Astrocyte (in vitro differentiated cells and primary cell): ENCODE measurements around the gene SPOCK2. TPM values are rescaled to one million over a fixed set of nuclear protein-coding genes. Genes with fewer than 3 reads are reported as not detected.

Source experiments
- DNase-seq: peaks from one replicate; pipeline ENCODE4 v3.0.0-alpha.2; 2010; ENCODE audit warnings: low read depth
- FAIRE-seq: peaks from 2 replicates; lab custom pipeline; 2011; peaks lifted over from hg19 to GRCh38; lab: Jason Lieb, UNC
- H2AFZ ChIP-seq: 2 replicates; pipeline ENCODE4 v1.6.0; 2012; ENCODE audit warnings: low read depth, low read length, inconsistent platforms
- H3K27ac ChIP-seq: 2 replicates; pipeline ENCODE4 v1.5.1; 2011; ENCODE audit warnings: low read depth, low read length, inconsistent platforms
- H3K27me3 ChIP-seq: 2 replicates; pipeline ENCODE4 v1.6.0; 2011; ENCODE audit warnings: low read length, inconsistent platforms; ENCODE audit not compliant: insufficient read depth
- H3K36me3 ChIP-seq: 2 replicates; pipeline ENCODE4 v1.5.1; 2011; ENCODE audit warnings: low read length, inconsistent platforms; ENCODE audit not compliant: insufficient read depth
- H3K4me1 ChIP-seq: 2 replicates; pipeline ENCODE4 v1.5.1; 2011; ENCODE audit warnings: low read length, inconsistent platforms; ENCODE audit not compliant: insufficient read depth
- H3K4me2 ChIP-seq: 2 replicates; pipeline ENCODE4 v1.6.0; 2012; ENCODE audit warnings: low read length, inconsistent platforms
- H3K4me3 ChIP-seq: 2 replicates; pipeline ENCODE4 v1.5.1; 2011; ENCODE audit warnings: low read depth, mild to moderate bottlenecking, low read length, inconsistent platforms; ENCODE audit not compliant: insufficient read depth
- H3K79me2 ChIP-seq: 2 replicates; pipeline ENCODE4 v1.6.0; 2012; ENCODE audit warnings: mild to moderate bottlenecking, low read length, inconsistent platforms; ENCODE audit not compliant: insufficient read depth
- H3K9ac ChIP-seq: 2 replicates; pipeline ENCODE4 v1.6.0; 2012; ENCODE audit warnings: mild to moderate bottlenecking, low read length, inconsistent platforms
- H3K9me3 ChIP-seq: 2 replicates; pipeline ENCODE4 v1.5.1; 2012; ENCODE audit warnings: low read depth, mild to moderate bottlenecking, low read length, inconsistent platforms; ENCODE audit not compliant: insufficient read depth
- H4K20me1 ChIP-seq: 2 replicates; pipeline ENCODE4 v1.6.0; 2012; ENCODE audit warnings: low read length, inconsistent platforms; ENCODE audit not compliant: insufficient read depth
- H3K27ac Mint-ChIP-seq: one replicate; pipeline ENCODE4 v1.8.0; 2021; ENCODE audit warnings: mild to moderate bottlenecking, mixed read lengths; ENCODE audit not compliant: unreplicated experiment
- H3K27me3 Mint-ChIP-seq: one replicate; pipeline ENCODE4 v1.8.0; 2021; ENCODE audit warnings: low read depth, mixed read lengths; ENCODE audit not compliant: unreplicated experiment
- H3K36me3 Mint-ChIP-seq: one replicate; pipeline ENCODE4 v1.8.0; 2021; ENCODE audit warnings: low read depth, mixed read lengths; ENCODE audit not compliant: unreplicated experiment
- H3K4me1 Mint-ChIP-seq: one replicate; pipeline ENCODE4 v1.8.0; 2021; ENCODE audit warnings: low read depth, mixed read lengths; ENCODE audit not compliant: unreplicated experiment
- H3K4me3 Mint-ChIP-seq: one replicate; pipeline ENCODE4 v1.8.0; 2021; ENCODE audit warnings: mild to moderate bottlenecking, moderate library complexity, mixed read lengths; ENCODE audit not compliant: unreplicated experiment
- H3K9me3 Mint-ChIP-seq: one replicate; pipeline ENCODE4 v1.8.0; 2021; ENCODE audit warnings: mild to moderate bottlenecking, mixed read lengths; ENCODE audit not compliant: unreplicated experiment
- EZH2 ChIP-seq: IDR thresholded peaks from 2 replicates; pipeline ENCODE4 v1.6.1; 2012; ENCODE audit warnings: mild to moderate bottlenecking, low read length, inconsistent platforms; ENCODE audit not compliant: insufficient read depth
- total RNA-seq: library from RNA; stranded (reverse); gene quantifications from 2 replicates; pipeline ENCODE4 v1.2.1, GENCODE V29; 2021
- TF ChIP-seq, protein P1 (sequence below): IDR thresholded peaks from 2 replicates; pipeline ENCODE4 v1.5.1; 2011; ENCODE audit warnings: low read depth, mild to moderate bottlenecking, inconsistent platforms, low read length, moderate library complexity; ENCODE audit not compliant: insufficient read depth

SPOCK2 gene
- total RNA-seq, 1 donor from 2014 or later: 0.89 TPM

GRCh38 chr10:72031706-72032105 is 56.6 kb downstream of the SPOCK2 start:
- Histone ChIP-seq H3K4me1 (peaks cover 13% of the 10 kb centered on the region), H3K4me3 (no peak overlapping the region), H4K20me1 (no peaks in the 10 kb centered on the region), H3K27ac (no peak overlapping the region), H3K27me3 (no peaks in the 10 kb centered on the region), H2AFZ (no peak overlapping the region), H3K79me2 (no peaks in the 10 kb centered on the region), H3K36me3 (no peaks in the 10 kb centered on the region), H3K4me2 (no peak overlapping the region), H3K9me3 (no peaks in the 10 kb centered on the region), H3K9ac (no peak overlapping the region)
- Mint-ChIP-seq H3K27me3 (peaks cover 2% of the 10 kb centered on the region), H3K4me1 (peaks cover 10% of the 10 kb centered on the region), H3K4me3 (no peak overlapping the region), H3K27ac (no peak overlapping the region), H3K9me3 (no peaks in the 10 kb centered on the region), H3K36me3 (no peaks in the 10 kb centered on the region)
- FAIRE-seq: no peak
- TF ChIP-seq, protein P1, sequence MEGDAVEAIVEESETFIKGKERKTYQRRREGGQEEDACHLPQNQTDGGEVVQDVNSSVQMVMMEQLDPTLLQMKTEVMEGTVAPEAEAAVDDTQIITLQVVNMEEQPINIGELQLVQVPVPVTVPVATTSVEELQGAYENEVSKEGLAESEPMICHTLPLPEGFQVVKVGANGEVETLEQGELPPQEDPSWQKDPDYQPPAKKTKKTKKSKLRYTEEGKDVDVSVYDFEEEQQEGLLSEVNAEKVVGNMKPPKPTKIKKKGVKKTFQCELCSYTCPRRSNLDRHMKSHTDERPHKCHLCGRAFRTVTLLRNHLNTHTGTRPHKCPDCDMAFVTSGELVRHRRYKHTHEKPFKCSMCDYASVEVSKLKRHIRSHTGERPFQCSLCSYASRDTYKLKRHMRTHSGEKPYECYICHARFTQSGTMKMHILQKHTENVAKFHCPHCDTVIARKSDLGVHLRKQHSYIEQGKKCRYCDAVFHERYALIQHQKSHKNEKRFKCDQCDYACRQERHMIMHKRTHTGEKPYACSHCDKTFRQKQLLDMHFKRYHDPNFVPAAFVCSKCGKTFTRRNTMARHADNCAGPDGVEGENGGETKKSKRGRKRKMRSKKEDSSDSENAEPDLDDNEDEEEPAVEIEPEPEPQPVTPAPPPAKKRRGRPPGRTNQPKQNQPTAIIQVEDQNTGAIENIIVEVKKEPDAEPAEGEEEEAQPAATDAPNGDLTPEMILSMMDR: no peak
- no peak for TF ChIP-seq EZH2
- DNase-seq: no peak

DNA sequence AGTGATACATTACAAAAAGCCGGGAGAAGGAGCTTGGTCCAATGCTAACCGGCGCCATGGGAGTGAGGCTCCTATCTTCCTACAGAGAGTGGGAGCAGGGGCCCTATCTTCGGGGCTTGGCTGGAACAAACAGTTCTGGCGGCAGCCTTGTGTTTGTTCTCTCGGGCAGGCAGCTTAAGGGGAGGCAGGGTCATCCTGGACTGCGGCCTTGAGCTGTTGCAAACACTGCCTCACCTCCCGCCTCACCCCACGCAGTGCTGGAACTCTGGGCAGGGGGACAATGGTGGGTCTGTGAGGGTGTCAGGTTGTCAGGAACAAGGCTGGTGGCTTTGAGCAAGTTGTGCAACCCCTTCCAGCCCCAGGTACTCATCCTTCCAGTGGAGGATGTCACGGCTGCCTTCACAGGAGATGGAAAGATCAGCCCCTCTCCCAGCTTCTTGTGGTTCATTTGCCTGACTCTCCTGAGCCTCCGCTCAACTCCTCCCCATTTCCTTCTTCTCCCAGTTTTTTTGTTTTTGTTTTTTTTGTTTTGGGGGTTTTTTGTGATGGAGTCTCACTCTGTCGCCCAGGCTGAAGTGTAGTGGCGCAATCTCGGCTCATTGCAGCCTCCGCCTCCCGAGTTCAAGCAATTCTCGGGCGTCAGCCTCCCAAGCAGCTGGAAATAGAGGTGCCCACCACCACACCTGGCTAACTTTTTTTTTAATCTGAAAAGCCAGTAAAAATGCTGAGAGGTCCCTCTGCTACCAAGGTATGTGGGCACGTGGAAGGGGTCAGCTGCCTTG is 57.4 kb downstream of the SPOCK2 start:
- Histone ChIP-seq H3K4me3 (no peak overlapping the region), H3K27me3 (no peaks in the 10 kb centered on the region), H3K9ac (no peak overlapping the region), H3K79me2 (no peaks in the 10 kb centered on the region), H3K9me3 (no peaks in the 10 kb centered on the region), H3K4me2 (no peak overlapping the region), H4K20me1 (no peaks in the 10 kb centered on the region), H3K36me3 (no peaks in the 10 kb centered on the region), H3K27ac (no peak overlapping the region), H2AFZ (no peak overlapping the region), H3K4me1 (peaks cover 13% of the 10 kb centered on the region)
- TF ChIP-seq, protein P1: no peak
- no peak for TF ChIP-seq EZH2
- DNase-seq (no peak), FAIRE-seq (no peak)
- Mint-ChIP-seq H3K36me3 (no peaks in the 10 kb centered on the region), H3K4me3 (no peak overlapping the region), H3K4me1 (peaks cover 10% of the 10 kb centered on the region), H3K27ac (no peak overlapping the region), H3K9me3 (no peaks in the 10 kb centered on the region), H3K27me3 (peaks cover 2% of the 10 kb centered on the region)

- Histone ChIP-seq H3K27ac (no peak overlapping the region), H3K4me1 (peaks cover 13% of the 10 kb centered on the region), H3K27me3 (no peaks in the 10 kb centered on the region), H3K4me2 (no peak overlapping the region), H4K20me1 (no peaks in the 10 kb centered on the region), H3K36me3 (no peaks in the 10 kb centered on the region), H3K79me2 (no peaks in the 10 kb centered on the region), H3K4me3 (no peak overlapping the region), H3K9me3 (no peaks in the 10 kb centered on the region), H3K9ac (no peak overlapping the region), H2AFZ (no peak overlapping the region)
- DNase-seq (no peak), FAIRE-seq (no peak)
- Mint-ChIP-seq H3K36me3 (no peaks in the 10 kb centered on the region), H3K27ac (no peak overlapping the region), H3K9me3 (no peaks in the 10 kb centered on the region), H3K4me3 (no peak overlapping the region), H3K27me3 (peaks cover 2% of the 10 kb centered on the region), H3K4me1 (peaks cover 10% of the 10 kb centered on the region)
- no peak for TF ChIP-seq EZH2
- TF ChIP-seq, protein P1: no peak
These were observed 58.9 kb downstream of the SPOCK2 start for GRCh38 chr10:72029414-72029813.
